Kidney (tissue), 14 donors: ENCODE measurements around the gene ITPR2. TPM values are rescaled to one million over a fixed set of nuclear protein-coding genes. Genes with fewer than 3 reads are reported as not detected.

ENCODE experiments used
- DNase-seq, 5 donors: peaks; one replicate each; pipeline ENCODE4 v3.0.0-alpha.2; 2013 to 2020
- FAIRE-seq: peaks from 2 replicates; lab custom pipeline; 2012; peaks lifted over from hg19 to GRCh38; lab: Jason Lieb, UNC
- H3K27ac ChIP-seq, 2 donors: one replicate each; pipeline ENCODE4 v1.7.0; 2013; ENCODE audit warnings: low read depth in 2 of 2, low read length in 2 of 2, inconsistent platforms in 1 of 2
- H3K27me3 ChIP-seq: one replicate; pipeline ENCODE4 v1.7.1; 2013; ENCODE audit warnings: low read length, inconsistent platforms; ENCODE audit not compliant: control insufficient read depth, insufficient read depth
- H3K36me3 ChIP-seq, 3 donors: one replicate each; pipeline versions ENCODE4 v1.7.0 to v1.7.1; 2013; ENCODE audit warnings: low read length in 3 of 3, control low read depth in 1 of 3, inconsistent platforms in 1 of 3; ENCODE audit not compliant: insufficient read depth in 3 of 3, control insufficient read depth in 2 of 3
- H3K4me1 ChIP-seq, 3 donors: one replicate each; pipeline versions ENCODE4 v1.7.0 to v1.7.1; 2013; ENCODE audit warnings: low read length in 3 of 3, inconsistent platforms in 1 of 3, low read depth in 1 of 3; ENCODE audit not compliant: control insufficient read depth in 2 of 3, insufficient read depth in 2 of 3
- H3K4me3 ChIP-seq, 3 donors: one replicate each; pipeline versions ENCODE4 v1.7.0 to v1.8.1; 2013; ENCODE audit warnings: low read length in 3 of 3, control low read depth in 1 of 3, inconsistent platforms in 1 of 3
- H3K9ac ChIP-seq, 3 donors: one replicate each; pipeline versions ENCODE4 v1.7.0 to v1.7.1; 2013; ENCODE audit warnings: low read length in 3 of 3, control low read depth in 1 of 3, inconsistent platforms in 1 of 3
- H3K9me3 ChIP-seq, 3 donors: one replicate each; pipeline versions ENCODE4 v1.7.0 to v1.7.1; 2013; ENCODE audit warnings: low read length in 3 of 3, control low read depth in 1 of 3, inconsistent platforms in 1 of 3; ENCODE audit not compliant: control insufficient read depth in 2 of 3, insufficient read depth in 1 of 3
- intact Hi-C: fragments of 100-400 bp; cut with DNase I; formaldehyde crosslinking; loops from one replicate; pipeline ENCODE4 v1.11.1; 2022
- polyA plus RNA-seq: library from polyadenylated mRNA; stranded (reverse); fragments of 350-450 nt; fragmentation: Illumina TruSeq; extraction: RNeasy Lipid Tissue Mini Kit (QIAGEN cat#74804); gene quantifications from one replicate; pipeline ENCODE4 v1.2.3, GENCODE V29; 2014; ENCODE audit warnings: low read depth, low replicate concordance; ENCODE audit not compliant: insufficient read depth
- total RNA-seq: library from RNA; stranded (reverse); fragmentation: NEBNext Ultra II Directional; extraction: Animal tissue kit (Norgen Biotek cat#: 25700); gene quantifications from one replicate; pipeline ENCODE4 v1.2.1, GENCODE V29; 2021
- TF ChIP-seq, protein P1 (sequence below): IDR thresholded peaks from 3 replicates; pipeline ENCODE4 v1.5.1; 2012; ENCODE audit warnings: mild to moderate bottlenecking, moderate library complexity, borderline replicate concordance; ENCODE audit not compliant: insufficient read depth; ENCODE audit errors: extremely low read depth
- donor health status: control.
- donor health status: control.
- donor health status: control.
- donor health status: control.
- donor health status: control.
- donor health status: DM: yes; HTN: yes; CAD: no.
- donor health status: Normal renal cell carcinoma (clear cell type).

ITPR2 gene
- total and polyA plus RNA-seq, 2 donors from 2014 or later, result 5.7 to 56.9 TPM

- no peaks in the 10 kb centered on the region for H3K9me3 ChIP-seq
- H3K27ac ChIP-seq, result no peak overlapping the region
- H3K27me3 ChIP-seq, result no peaks in the 10 kb centered on the region
- H3K4me3 ChIP-seq, result no peak overlapping the region
- intact Hi-C loops, result no loop called here
- FAIRE-seq, result no peak
- no peak for DNase-seq
- no peaks in the 10 kb centered on the region for H3K4me1 ChIP-seq
- H3K9ac ChIP-seq, result no peak overlapping the region
- TF ChIP-seq, protein P1, sequence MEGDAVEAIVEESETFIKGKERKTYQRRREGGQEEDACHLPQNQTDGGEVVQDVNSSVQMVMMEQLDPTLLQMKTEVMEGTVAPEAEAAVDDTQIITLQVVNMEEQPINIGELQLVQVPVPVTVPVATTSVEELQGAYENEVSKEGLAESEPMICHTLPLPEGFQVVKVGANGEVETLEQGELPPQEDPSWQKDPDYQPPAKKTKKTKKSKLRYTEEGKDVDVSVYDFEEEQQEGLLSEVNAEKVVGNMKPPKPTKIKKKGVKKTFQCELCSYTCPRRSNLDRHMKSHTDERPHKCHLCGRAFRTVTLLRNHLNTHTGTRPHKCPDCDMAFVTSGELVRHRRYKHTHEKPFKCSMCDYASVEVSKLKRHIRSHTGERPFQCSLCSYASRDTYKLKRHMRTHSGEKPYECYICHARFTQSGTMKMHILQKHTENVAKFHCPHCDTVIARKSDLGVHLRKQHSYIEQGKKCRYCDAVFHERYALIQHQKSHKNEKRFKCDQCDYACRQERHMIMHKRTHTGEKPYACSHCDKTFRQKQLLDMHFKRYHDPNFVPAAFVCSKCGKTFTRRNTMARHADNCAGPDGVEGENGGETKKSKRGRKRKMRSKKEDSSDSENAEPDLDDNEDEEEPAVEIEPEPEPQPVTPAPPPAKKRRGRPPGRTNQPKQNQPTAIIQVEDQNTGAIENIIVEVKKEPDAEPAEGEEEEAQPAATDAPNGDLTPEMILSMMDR, result no peak
- H3K36me3 ChIP-seq, result peaks cover 0 to 16% (median 4%) of the 10 kb centered on the region in 3 donors
Measured at GRCh38 chr12:26627335-26627734, 205.7 kb downstream of the ITPR2 start.

DNA sequence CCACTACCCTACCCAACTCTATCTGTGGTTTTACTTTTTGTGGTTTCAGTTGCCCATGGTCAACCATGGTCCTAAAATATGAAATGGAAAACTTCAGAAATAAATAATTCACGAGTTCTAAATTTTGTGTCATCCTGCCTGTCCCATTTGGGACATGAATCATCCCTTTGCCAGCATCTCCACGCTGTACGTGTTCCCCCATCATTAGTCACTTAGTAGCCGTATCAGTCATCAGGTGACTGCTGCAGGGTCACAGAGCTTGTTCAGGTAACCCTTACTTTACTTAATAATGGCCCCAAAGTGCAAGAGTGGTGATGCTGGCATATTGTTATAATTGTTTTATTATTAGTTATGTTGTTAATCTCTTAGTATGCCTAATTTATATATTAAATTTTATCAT, 209.9 kb downstream of the ITPR2 start:
- peaks cover 0 to 27% (median 21%) of the 10 kb centered on the region in 3 donors for H3K36me3 ChIP-seq
- no peak for DNase-seq
- no peaks in the 10 kb centered on the region for H3K9me3 ChIP-seq
- H3K4me3 ChIP-seq, result no peak overlapping the region
- intact Hi-C loops, result no loop called here
- FAIRE-seq, result no peak
- H3K27me3 ChIP-seq, result no peaks in the 10 kb centered on the region
- H3K9ac ChIP-seq, result no peak overlapping the region
- TF ChIP-seq, protein P1, result no peak
- H3K27ac ChIP-seq, result no peak overlapping the region
- no peaks in the 10 kb centered on the region for H3K4me1 ChIP-seq

- FAIRE-seq (no peak), DNase-seq (no peak)
- intact Hi-C loops, result no loop called here
- Histone ChIP-seq H3K27me3 (no peaks in the 10 kb centered on the region), H3K4me3 (no peak overlapping the region), H3K4me1 (no peaks in the 10 kb centered on the region), H3K9me3 (no peaks in the 10 kb centered on the region), H3K36me3 (peaks cover 0 to 27% (median 21%) of the 10 kb centered on the region in 3 donors), H3K27ac (no peak overlapping the region), H3K9ac (no peak overlapping the region)
- TF ChIP-seq, protein P1, result no peak
Measured at GRCh38 chr12:26622601-26623000, 210.4 kb downstream of the ITPR2 start.

DNA sequence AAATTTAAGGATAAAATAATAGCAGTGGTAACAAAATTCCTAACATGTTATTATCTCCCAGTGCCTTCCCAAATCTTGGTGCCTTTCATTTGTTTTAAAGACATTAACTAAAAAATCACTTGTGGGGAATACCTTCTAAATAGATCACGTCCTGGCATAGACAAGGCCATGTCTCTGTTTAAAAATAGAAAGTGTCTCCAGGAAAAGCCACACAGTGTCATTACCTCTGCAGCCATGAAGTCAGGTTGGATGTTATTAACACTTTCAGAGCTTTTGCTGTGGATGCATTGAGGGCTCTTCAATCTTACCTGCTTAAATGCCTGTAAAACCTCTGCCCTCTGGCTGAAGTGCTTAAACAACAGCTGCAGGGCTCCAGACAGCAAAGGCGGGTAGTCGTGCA, 211.1 kb downstream of the ITPR2 start:
- Histone ChIP-seq H3K27ac (no peak overlapping the region), H3K36me3 (peaks cover 0 to 23% (median 17%) of the 10 kb centered on the region in 3 donors), H3K4me1 (no peaks in the 10 kb centered on the region), H3K9me3 (no peaks in the 10 kb centered on the region), H3K27me3 (no peaks in the 10 kb centered on the region), H3K9ac (no peak overlapping the region), H3K4me3 (no peak overlapping the region)
- no peak for FAIRE-seq
- intact Hi-C loops, result no loop called here
- DNase-seq, result peak in 2 of 5 donors; percentile 7 to 9
- TF ChIP-seq, protein P1, result no peak
